H1 (cell line): Measurements from ENCODE around the gene GNG14. TPM values are rescaled to one million over a fixed set of nuclear protein-coding genes. Genes with fewer than 3 reads are reported as not detected.

Experiments
- CTCF ChIA-PET: fragments of 300-600 bp; sonication (Branson Sonifier 250); formaldehyde crosslinking; loops from one replicate; lab custom pipeline; 2021; ENCODE audit not compliant: partially characterized antibody; lab: Charles Lee
- POLR2A ChIA-PET: fragments of 300-600 bp; sonication (Branson Sonifier 250); formaldehyde crosslinking; loops from one replicate; lab custom pipeline; 2021; ENCODE audit warnings: inconsistent platforms; ENCODE audit not compliant: partially characterized antibody; lab: Charles Lee
- DNase-seq, 2 experiments: peaks; one replicate each; pipeline versions ENCODE4 v3.0.0 to v3.0.0-alpha.2; 2010 to 2022; ENCODE audit warnings: low spot score in 2 of 2, low read depth in 1 of 2, mixed read lengths in 1 of 2
- FAIRE-seq: peaks from 2 replicates; lab custom pipeline; 2011; peaks lifted over from hg19 to GRCh38; lab: Jason Lieb, UNC
- H2AFZ ChIP-seq: 2 replicates; pipeline ENCODE4 v1.8.1; 2012; ENCODE audit warnings: low read length, inconsistent platforms
- H2AK5ac ChIP-seq: 2 replicates; pipeline ENCODE4 v1.6.1; 2013; ENCODE audit warnings: low read depth, low read length
- H2BK120ac ChIP-seq: replicated peaks from 2 replicates; pipeline ENCODE3; 2013; ENCODE audit warnings: low read depth, low read length, inconsistent platforms
- H2BK12ac ChIP-seq: 2 replicates; pipeline ENCODE4 v1.6.1; 2013; ENCODE audit warnings: low read depth, low read length
- H2BK15ac ChIP-seq: 2 replicates; pipeline ENCODE4 v1.6.1; 2013; ENCODE audit warnings: low read length
- H2BK20ac ChIP-seq: 2 replicates; pipeline ENCODE4 v1.6.1; 2013; ENCODE audit warnings: low read length
- H2BK5ac ChIP-seq: 2 replicates; pipeline ENCODE4 v1.6.1; 2013; ENCODE audit warnings: low read depth, low read length
- H3K14ac ChIP-seq: 2 replicates; pipeline ENCODE4 v1.6.1; 2013; ENCODE audit warnings: inconsistent platforms; ENCODE audit not compliant: insufficient read length
- H3K18ac ChIP-seq: 2 replicates; pipeline ENCODE4 v1.6.1; 2013; ENCODE audit warnings: low read length; ENCODE audit errors: extremely low read depth
- H3K23ac ChIP-seq: 2 replicates; pipeline ENCODE4 v1.6.1; 2013; ENCODE audit warnings: inconsistent platforms; ENCODE audit not compliant: insufficient read length
- H3K23me2 ChIP-seq: 2 replicates; pipeline ENCODE4 v1.6.1; 2013; ENCODE audit warnings: low read depth, low read length
- H3K27ac ChIP-seq: 2 replicates; pipeline ENCODE4 v1.6.1; 2011; ENCODE audit warnings: low read depth, low read length, inconsistent platforms
- H3K27me3 ChIP-seq, 4 experiments: replicated peaks in 1 of 4; 1 replicate in 1 of 4; 2 replicates in 3 of 4; pipeline versions ENCODE4 v1.6.1 to v1.8.1; 2011 to 2013; ENCODE audit warnings: low read length in 3 of 4, mild to moderate bottlenecking in 3 of 4, inconsistent platforms in 2 of 4, mixed read lengths in 2 of 4, moderate library complexity in 1 of 4; ENCODE audit not compliant: control insufficient read depth in 3 of 4, insufficient read depth in 3 of 4; ENCODE audit errors: extremely low read depth in 1 of 4
- H3K36me3 ChIP-seq, 4 experiments: 2 replicates each; pipeline versions ENCODE4 v1.6.1 to v1.8.1; 2011 to 2013; ENCODE audit warnings: mild to moderate bottlenecking in 4 of 4, low read length in 3 of 4, moderate library complexity in 2 of 4, control low read depth in 1 of 4, inconsistent platforms in 1 of 4; ENCODE audit not compliant: insufficient read depth in 4 of 4, control insufficient read depth in 2 of 4
- H3K4ac ChIP-seq: replicated peaks from 2 replicates; pipeline ENCODE3; 2013; ENCODE audit warnings: low read length, low read depth, mixed read lengths, inconsistent platforms; ENCODE audit not compliant: insufficient read length
- H3K4me1 ChIP-seq, 4 experiments: replicated peaks in 1 of 4; 1 replicate in 1 of 4; 2 replicates in 3 of 4; pipeline versions ENCODE4 v1.6.1 to v1.8.1; 2011 to 2013; ENCODE audit warnings: low read length in 3 of 4, inconsistent platforms in 2 of 4, mixed read lengths in 1 of 4; ENCODE audit not compliant: insufficient read depth in 4 of 4, control insufficient read depth in 3 of 4
- H3K4me2 ChIP-seq, 2 experiments: 2 replicates each; pipeline versions ENCODE4 v1.6.1 to v1.8.1; 2011 to 2013; ENCODE audit warnings: low read depth in 2 of 2, low read length in 2 of 2, control low read depth in 1 of 2, inconsistent platforms in 1 of 2, mild to moderate bottlenecking in 1 of 2; ENCODE audit not compliant: insufficient read depth in 1 of 2
- H3K4me3 ChIP-seq, 4 experiments: fragments of 200-600, 300-600 bp in 1 of 4; sonication (generic), shearing (Covaris generic), sonication (Bioruptor Twin) in 1 of 4; 2 replicates each; pipeline versions ENCODE4 v1.5.1 to v1.8.1; 2011 to 2016; ENCODE audit warnings: low read length in 4 of 4, low read depth in 3 of 4, control low read depth in 2 of 4, inconsistent platforms in 2 of 4, mild to moderate bottlenecking in 2 of 4, mixed read lengths in 1 of 4, moderate library complexity in 1 of 4; ENCODE audit not compliant: insufficient read depth in 2 of 4; ENCODE audit errors: extremely low read depth in 1 of 4
- H3K56ac ChIP-seq: replicated peaks from 2 replicates; pipeline ENCODE3; 2013; ENCODE audit warnings: low read depth, mild to moderate bottlenecking, mixed read lengths, low read length, inconsistent platforms; ENCODE audit not compliant: insufficient read length
- H3K79me1 ChIP-seq: 2 replicates; pipeline ENCODE4 v1.6.1; 2013; ENCODE audit warnings: low read depth, low read length, control low read depth
- H3K79me2 ChIP-seq, 2 experiments: 2 replicates each; pipeline versions ENCODE4 v1.6.1 to v1.8.1; 2012 to 2013; ENCODE audit warnings: low read length in 2 of 2, mild to moderate bottlenecking in 2 of 2, inconsistent platforms in 1 of 2; ENCODE audit not compliant: insufficient read depth in 2 of 2, control insufficient read depth in 1 of 2
- H3K9ac ChIP-seq, 4 experiments: replicated peaks in 1 of 4; 1 replicate in 1 of 4; 2 replicates in 3 of 4; pipeline versions ENCODE4 v1.6.1 to v1.8.1; 2011 to 2013; ENCODE audit warnings: low read depth in 3 of 4, low read length in 3 of 4, control low read depth in 2 of 4, mild to moderate bottlenecking in 2 of 4, moderate library complexity in 2 of 4, inconsistent platforms in 1 of 4; ENCODE audit errors: extremely low read depth in 1 of 4
- H3K9me3 ChIP-seq, 2 experiments: 2 replicates each; pipeline versions ENCODE4 v1.6.1 to v1.8.1; 2012 to 2013; ENCODE audit warnings: mild to moderate bottlenecking in 2 of 2, moderate library complexity in 2 of 2, control low read depth in 1 of 2, inconsistent platforms in 1 of 2, low read depth in 1 of 2, low read length in 1 of 2, mixed read lengths in 1 of 2; ENCODE audit not compliant: insufficient read depth in 2 of 2
- H4K20me1 ChIP-seq, 2 experiments: replicated peaks in 1 of 2; 2 replicates each; pipeline versions ENCODE3 to v1.8.1; 2011 to 2013; ENCODE audit warnings: inconsistent platforms in 2 of 2, low read length in 2 of 2, mild to moderate bottlenecking in 1 of 2; ENCODE audit not compliant: insufficient read depth in 2 of 2, control insufficient read depth in 1 of 2
- H4K5ac ChIP-seq: 2 replicates; pipeline ENCODE4 v1.6.1; 2013; ENCODE audit warnings: low read length, low read depth, mixed read lengths, inconsistent platforms; ENCODE audit not compliant: insufficient read length
- H4K8ac ChIP-seq: 2 replicates; pipeline ENCODE4 v1.8.0; 2013; ENCODE audit warnings: mild to moderate bottlenecking, moderate library complexity, low read length, inconsistent platforms; ENCODE audit not compliant: insufficient read depth; ENCODE audit errors: extremely low read depth
- H4K91ac ChIP-seq: replicated peaks from 2 replicates; pipeline ENCODE3; 2013; ENCODE audit warnings: low read length, mixed read lengths, inconsistent platforms; ENCODE audit not compliant: insufficient read length
- GTF2F1 ChIP-seq: IDR thresholded peaks from 2 replicates; pipeline ENCODE4 v1.6.1; 2012; ENCODE audit warnings: low read depth, low read length, improper control_type of control experiment, borderline replicate concordance
- WGBS, 2 experiments: shearing (Covaris generic) in 1 of 2; methylation state at CpG; one replicate each; pipeline versions ENCODE4 v1.1.6 to v1.1.7; 2013 to 2015; ENCODE audit warnings: low lambda C conversion rate in 2 of 2, mixed read lengths in 2 of 2, inconsistent platforms in 1 of 2, low coverage in 1 of 2, missing lambda C conversion rate in 1 of 2; ENCODE audit not compliant: insufficient replicate concordance in 2 of 2, insufficient coverage in 1 of 2, insufficient read length in 1 of 2; ENCODE audit errors: extremely low coverage in 1 of 2, missing lambda C conversion rate in 1 of 2; 5-methylcytosine and 5-hydroxymethylcytosine counted together
- polyA plus RNA-seq, 7 experiments: library from polyadenylated mRNA; depleted of rRNA in 3 of 7; stranded (reverse) in 5 of 7; unstranded in 2 of 7; fragments of >200 nt in 5 of 7; fragments of 200-250 nt in 2 of 7; gene quantifications; 1 replicate in 5 of 7; 2 replicates in 1 of 7; 4 replicates in 1 of 7; pipeline versions ENCODE4 v1.2.1 to v1.2.3, GENCODE V29; 2011 to 2013; ENCODE audit warnings: missing spikeins in 2 of 7, mixed read lengths in 2 of 7
- total RNA-seq: library from RNA; stranded (reverse); fragmentation: NEBNext Ultra II Directional; extraction: Animal tissue kit (Norgen Biotek cat#: 25700); gene quantifications from 2 replicates; pipeline ENCODE4 v1.2.1, GENCODE V29; 2021

Gene GNG14
- total and polyA plus RNA-seq, 2 of the 8 experiments (the other 6 are each of a cell fraction or from before 2014, with no cell fraction given): not detected

DNA sequence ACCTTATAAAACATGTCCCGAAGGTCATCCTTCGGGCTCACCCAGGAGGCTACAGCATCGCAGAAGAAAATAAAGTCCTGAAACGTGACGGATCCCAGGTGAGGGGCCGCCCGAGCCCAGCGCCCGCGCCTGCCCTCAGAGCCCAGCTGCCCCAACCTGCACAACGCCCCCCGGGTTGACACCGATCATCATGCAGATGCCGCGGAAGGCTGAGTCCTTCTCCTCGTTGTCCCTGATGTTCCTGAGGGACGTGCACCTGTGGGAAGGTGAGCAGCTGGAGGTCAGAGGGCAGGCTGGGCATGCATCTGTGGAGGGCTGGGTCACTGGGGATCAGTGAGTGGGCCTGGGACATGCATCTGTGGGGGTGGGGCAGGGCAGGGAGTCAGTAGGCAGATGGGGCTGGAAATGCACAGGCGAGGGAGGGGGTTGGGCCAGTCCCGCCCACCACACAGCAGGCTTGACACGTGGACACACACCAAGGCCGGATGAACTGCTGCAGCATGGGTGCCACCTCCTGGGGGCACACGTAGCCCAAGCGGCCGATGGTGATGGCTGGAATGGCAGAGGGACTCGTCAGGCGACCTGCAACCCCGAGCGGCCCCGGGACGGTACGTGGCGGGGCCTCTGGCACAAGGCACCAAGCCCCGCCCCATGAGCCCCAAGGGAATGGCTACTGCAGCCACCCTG, 13.9 kb downstream of the GNG14 start:
- no peak overlapping the region for H2BK15ac ChIP-seq
- H2BK5ac ChIP-seq: no peak overlapping the region; the same call in 1 of the 2 replicates
- ChIA-PET CTCF (no interaction called here), POLR2A (no interaction called here)
- no peak overlapping the region for H3K4ac ChIP-seq
- 92% methylated on average over 16 of the region's 33 CpGs; no CpG with 5 or more reads in 1 of the 2 experiments for WGBS, 2 experiments
- H3K56ac ChIP-seq: no peak overlapping the region
- DNase-seq: no peak
- TF ChIP-seq GTF2F1: no peak
- TF ChIP-seq, all 59 proteins: peak for 0
- peaks cover 4 to 14% of the 10 kb centered on the region in 2 experiments for H4K20me1 ChIP-seq
- H3K36me3 ChIP-seq: peaks cover 28 to 69% (median 52%) of the 10 kb centered on the region in 4 experiments
- no peaks in the 10 kb centered on the region for H3K79me2 ChIP-seq
- no peak overlapping the region for H2AFZ ChIP-seq
- no peak overlapping the region for H4K5ac ChIP-seq
- H3K18ac ChIP-seq: no peak overlapping the region
- no peaks in the 10 kb centered on the region for H3K27me3 ChIP-seq
- H2AK5ac ChIP-seq: no peak overlapping the region
- H2BK20ac ChIP-seq: no peak overlapping the region
- peaks cover 0 to 5% (median 2%) of the 10 kb centered on the region in 4 experiments; a peak in 2 of 7 replicates for H3K4me1 ChIP-seq
- peak overlapping the region; percentile 14; the same call in 1 of the 2 replicates for H4K8ac ChIP-seq
- no peaks in the 10 kb centered on the region for H3K79me1 ChIP-seq
- no peak overlapping the region for H4K91ac ChIP-seq
- no peaks in the 10 kb centered on the region; the same call in 1 of the 2 replicates for H3K23me2 ChIP-seq
- no peak overlapping the region for H3K4me3 ChIP-seq
- H3K4me2 ChIP-seq: no peak overlapping the region
- H3K9me3 ChIP-seq: no peaks in the 10 kb centered on the region
- H2BK12ac ChIP-seq: no peak overlapping the region
- H3K14ac ChIP-seq: no peak overlapping the region
- no peak for FAIRE-seq
- no peak overlapping the region for H2BK120ac ChIP-seq
- no peak overlapping the region for H3K23ac ChIP-seq
- H3K27ac ChIP-seq: no peak overlapping the region
- H3K9ac ChIP-seq: no peak overlapping the region; a peak in 1 of 7 replicates
